Fibroblast of skin of left biceps (primary cell): ENCODE data around the gene SMPD3.

ENCODE experiments used
- DNase-seq, 2 experiments: peaks; one replicate each; pipeline ENCODE4 v3.0.0-alpha.2; 2013; ENCODE audit warnings: low read depth in 2 of 2

The SMPD3 gene

DNA sequence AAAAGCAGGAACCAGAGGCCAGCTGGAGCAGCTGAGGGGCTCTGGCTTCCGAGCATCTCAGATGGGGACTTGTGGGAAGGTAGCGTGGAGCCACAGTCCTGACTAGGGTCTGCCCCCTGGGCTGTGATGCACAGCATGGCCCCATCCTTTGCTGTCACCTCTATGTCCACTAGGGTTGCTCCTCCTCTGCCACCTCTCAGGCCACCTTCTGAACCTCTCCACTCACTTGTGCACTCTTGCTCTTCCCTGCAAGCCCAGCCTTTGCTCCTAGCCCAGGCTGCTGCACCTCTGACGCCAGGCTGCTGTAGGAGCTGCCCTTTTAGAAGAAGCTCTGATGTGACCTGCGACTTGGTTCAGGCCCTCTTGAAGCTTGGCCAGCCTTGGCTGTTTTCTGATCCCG is 24.3 kb upstream of the SMPD3 start:
- no peak for DNase-seq

- DNase-seq: no peak
Measured at GRCh38 chr16:68470461-68471150, 22.3 kb upstream of the SMPD3 start.

DNA sequence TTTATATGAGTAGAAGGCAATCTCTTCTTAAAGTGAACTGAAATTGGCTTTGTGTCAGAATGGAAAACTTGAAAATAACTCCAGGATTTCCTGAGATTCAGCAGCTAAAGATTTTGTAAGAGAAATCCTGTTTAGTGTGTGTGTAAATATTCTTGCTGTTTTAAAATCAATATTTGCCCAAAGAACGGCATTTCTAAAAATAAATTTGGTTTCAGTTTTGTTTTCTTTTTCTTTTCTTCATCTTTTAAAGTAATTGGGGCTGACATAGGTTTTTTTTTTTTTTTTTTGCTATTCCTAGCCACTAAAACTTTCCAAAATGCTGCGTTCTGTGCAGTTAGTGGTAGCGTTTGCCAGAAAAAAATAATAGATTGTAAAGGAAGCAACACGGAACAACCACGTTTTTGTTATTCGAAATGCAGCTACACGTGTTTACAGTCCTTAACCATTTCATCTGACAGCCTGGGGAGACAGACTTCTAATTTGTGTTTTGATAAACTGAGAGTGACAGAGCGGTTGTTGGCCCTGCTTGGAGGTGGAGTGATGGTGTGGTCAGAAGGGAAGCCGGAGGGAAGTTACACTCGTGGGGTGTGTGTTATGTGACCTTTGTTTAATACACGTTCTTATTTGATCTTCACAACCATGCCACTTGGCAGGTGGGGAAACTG is 21.6 kb upstream of the SMPD3 start:
- no peak for DNase-seq

GRCh38 chr16:68468842-68469241 is 20.5 kb upstream of the SMPD3 start:
- no peak for DNase-seq

DNA sequence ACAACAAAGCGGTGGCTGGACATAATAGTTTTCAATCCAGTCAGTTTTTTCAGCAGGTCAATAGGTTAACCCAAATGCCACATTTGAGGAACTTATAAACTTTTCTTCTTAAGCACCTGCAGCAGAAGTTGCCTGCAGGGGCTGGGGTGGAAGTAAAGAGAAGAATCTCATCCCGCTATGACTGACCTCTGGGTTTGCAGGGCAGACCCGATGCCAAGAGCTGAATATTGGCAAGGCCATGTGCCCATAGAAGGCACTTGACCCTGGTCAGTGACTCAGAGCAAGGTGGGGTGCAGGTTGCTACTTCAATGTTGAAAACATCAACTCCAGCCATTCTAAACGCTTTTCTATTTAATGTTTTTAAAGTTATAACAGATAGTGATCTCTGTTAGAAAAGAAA is 17.9 kb upstream of the SMPD3 start:
- no peak for DNase-seq

DNA sequence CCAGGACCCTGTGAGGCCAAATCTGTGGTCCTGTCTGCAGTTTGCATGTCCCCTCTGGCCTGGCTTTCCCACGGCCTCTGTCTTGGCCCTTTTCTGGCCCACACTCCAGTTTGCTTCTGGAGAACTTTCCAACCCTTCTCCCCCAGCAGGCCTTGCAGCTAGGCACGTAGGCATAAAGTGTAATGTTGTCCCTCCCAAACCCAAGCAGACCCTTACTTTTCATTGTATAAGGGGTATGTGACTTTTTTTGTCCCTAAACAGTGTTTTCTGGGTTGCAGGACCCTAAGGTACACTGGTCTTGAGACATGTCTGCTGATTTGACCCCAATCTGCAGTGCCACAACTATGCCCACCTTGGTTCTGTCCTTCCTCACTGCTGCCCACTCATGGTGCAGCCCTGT is 15.6 kb upstream of the SMPD3 start:
- DNase-seq: no peak

- DNase-seq: no peak
Measured at GRCh38 chr16:68460067-68460466, 11.8 kb upstream of the SMPD3 start.

GRCh38 chr16:68459457-68459856 is 11.1 kb upstream of the SMPD3 start:
- DNase-seq: no peak

- DNase-seq: no peak
Measured at GRCh38 chr16:68458551-68458950, 10.2 kb upstream of the SMPD3 start.

DNA sequence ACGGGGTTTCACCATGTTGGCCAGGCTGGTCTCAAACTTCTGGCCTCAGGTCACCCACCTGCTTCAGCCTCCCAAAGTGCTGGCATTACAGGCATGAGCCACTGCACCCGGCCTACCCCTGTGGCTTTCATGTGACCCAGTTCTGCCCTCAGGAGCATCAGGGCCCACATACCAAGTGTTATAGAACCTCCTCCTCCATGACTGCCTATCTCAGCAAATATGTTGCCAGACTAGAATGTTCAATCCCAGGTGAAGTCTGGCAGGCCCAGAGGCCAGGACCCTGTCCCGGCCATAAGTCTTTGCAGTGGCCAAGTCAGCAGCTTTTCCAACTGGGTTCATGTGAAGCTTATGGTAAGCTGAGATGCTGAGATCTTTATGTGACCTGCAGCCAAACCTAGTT is 9.8 kb upstream of the SMPD3 start:
- DNase-seq: no peak

DNA sequence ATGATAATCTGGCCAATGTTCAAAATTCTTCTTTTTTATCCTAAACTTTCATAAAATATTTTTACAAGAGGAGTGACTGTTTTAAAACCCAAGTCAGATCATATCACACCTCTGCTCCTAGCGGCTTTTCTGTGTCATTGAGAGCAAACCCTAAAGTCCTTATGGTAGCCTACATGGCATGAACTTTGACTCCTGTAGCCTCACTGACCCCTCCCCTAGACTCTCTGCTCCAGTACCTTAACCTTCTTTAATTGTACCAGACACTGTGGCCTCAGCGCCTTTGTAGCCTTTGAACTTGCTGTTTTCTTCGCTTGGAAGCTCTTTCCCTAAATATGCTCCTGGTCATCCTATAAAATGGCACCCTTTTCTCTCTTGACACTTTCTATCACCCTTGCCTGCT is 7.3 kb upstream of the SMPD3 start:
- DNase-seq: no peak

GRCh38 chr16:68454920-68455435 is 6.7 kb upstream of the SMPD3 start:
- no peak for DNase-seq

GRCh38 chr16:68453816-68454215 is 5.5 kb upstream of the SMPD3 start:
- DNase-seq: no peak

GRCh38 chr16:68452176-68452575 is 3.9 kb upstream of the SMPD3 start:
- DNase-seq: no peak

GRCh38 chr16:68451676-68452075 is 3.4 kb upstream of the SMPD3 start:
- no peak for DNase-seq

DNA sequence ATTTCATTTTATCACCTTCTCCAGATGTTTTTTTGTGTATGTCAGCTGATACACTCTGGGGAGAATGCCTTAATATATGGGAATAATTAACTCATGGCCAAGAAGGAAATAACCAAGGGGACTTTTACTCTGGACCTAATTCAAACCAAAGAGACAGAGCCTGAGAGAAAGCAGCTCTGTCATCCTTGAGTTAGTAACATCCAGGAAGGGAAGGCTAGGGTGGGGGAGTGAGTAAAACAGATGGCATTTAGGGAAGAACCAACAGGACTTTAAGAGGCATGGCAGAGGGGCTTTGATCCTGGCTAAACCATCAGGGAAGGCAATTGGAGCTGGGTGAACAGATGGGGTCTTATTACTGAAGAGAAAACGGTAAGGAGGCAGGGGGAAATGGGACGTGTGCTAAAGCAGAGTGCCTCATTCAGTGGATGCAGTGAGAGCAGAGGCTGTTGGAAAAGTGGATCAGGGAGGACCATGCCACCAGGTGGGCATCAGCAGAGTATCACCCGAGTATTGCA is 2.5 kb upstream of the SMPD3 start:
- no peak for DNase-seq

- no peak for DNase-seq
Measured at GRCh38 chr16:68447653-68448359, 502 bp downstream of the SMPD3 start.

GRCh38 chr16:68446681-68447652 is 1.3 kb downstream of the SMPD3 start:
- DNase-seq: no peak

DNA sequence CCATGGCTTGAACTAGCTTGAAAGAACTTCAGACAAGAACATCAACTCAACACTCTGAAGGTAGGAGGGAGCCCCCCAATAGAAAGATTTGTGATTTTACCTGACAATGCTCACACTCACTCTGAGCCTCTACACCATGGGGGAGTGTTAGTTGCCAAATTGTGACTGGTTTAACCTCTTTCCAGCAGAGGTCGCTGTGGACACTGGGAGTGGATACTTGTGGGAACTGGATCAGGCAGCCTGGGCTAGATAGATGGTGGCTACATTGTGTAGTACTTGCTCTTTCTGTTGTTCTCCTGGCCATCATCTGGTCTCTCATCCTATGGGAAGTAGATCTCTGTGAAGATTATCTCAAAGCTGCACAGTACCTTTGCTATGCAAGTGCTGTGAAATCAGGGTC is 2.9 kb downstream of the SMPD3 start:
- no peak for DNase-seq

GRCh38 chr16:68444056-68444657 is 4.2 kb downstream of the SMPD3 start:
- no peak for DNase-seq

DNA sequence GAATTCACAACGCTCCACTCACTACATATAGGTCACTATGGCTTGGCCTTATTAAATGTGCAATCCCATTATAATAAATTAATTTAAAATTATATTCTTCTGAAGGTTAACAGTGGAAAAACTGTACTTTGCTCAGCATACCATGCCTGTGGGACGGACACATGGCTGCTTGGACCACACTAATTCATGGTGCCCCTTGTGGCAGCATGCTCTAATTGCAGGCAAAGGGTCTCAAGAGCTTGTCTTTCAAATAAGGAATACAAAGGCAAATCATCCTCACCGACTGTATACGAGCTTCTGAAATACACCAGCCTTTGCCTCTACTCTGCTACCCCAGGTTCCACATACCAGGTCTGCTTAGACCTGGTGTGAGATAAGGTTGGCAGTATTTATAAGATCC is 11.7 kb downstream of the SMPD3 start:
- DNase-seq: no peak
